Measurements from ENCODE around the gene TLE6.
"Not testable (repeated sequence)": the region's sequence is repeated elsewhere in the genome, so short reads cannot be mapped to it uniquely, and the experiment has no call there.

Gene TLE6

GRCh38 chr19:2977001-2977745 is at the start of gene TLE6:
Gene TLE6 (plus strand): TSS chr19:2977564. CDS start chr19:2978234, 670 bp downstream.
- peak; percentile 91 to 94 for DNase-seq

- no peak for DNase-seq
Measured at GRCh38 chr19:2933490-2933910, 43.9 kb upstream of the TLE6 start.

- DNase-seq, result not testable (repeated sequence)
Measured at GRCh38 chr19:2935863-2936262, 41.5 kb upstream of the TLE6 start.

- DNase-seq, result no peak
Measured at GRCh38 chr19:2942928-2943640, 34.3 kb upstream of the TLE6 start.

GRCh38 chr19:2944403-2944774 is 33.0 kb upstream of the TLE6 start:
- DNase-seq, result peak in 1 of 2 donors; percentile 8

GRCh38 chr19:2944775-2945574 is 32.4 kb upstream of the TLE6 start, which contains the start of gene ZNF77:
Gene ZNF77 (minus strand): TSS chr19:2944971. CDS start chr19:2944840, 131 bp downstream.
- peak; percentile 99 to 100 for DNase-seq

- no peak for DNase-seq
Measured at GRCh38 chr19:2945575-2946184, 31.7 kb upstream of the TLE6 start.

GRCh38 chr19:2949939-2950285 is 27.5 kb upstream of the TLE6 start:
- DNase-seq, result peak in 1 of 2 donors; percentile 11

- peak; percentile 99 to 100 for DNase-seq
Measured at GRCh38 chr19:2950286-2951124, 26.9 kb upstream of the TLE6 start.

GRCh38 chr19:2952953-2953481 is 24.3 kb upstream of the TLE6 start:
- DNase-seq, result no peak

- DNase-seq, result no peak
Measured at GRCh38 chr19:2957160-2957559, 20.2 kb upstream of the TLE6 start.

GRCh38 chr19:2960120-2960519 is 17.2 kb upstream of the TLE6 start:
- no peak for DNase-seq

- DNase-seq, result peak; percentile 39 to 70
Measured at GRCh38 chr19:2962018-2962670, 15.2 kb upstream of the TLE6 start.

GRCh38 chr19:2963122-2963521 is 14.2 kb upstream of the TLE6 start:
- DNase-seq, result no peak

- not testable (repeated sequence) for DNase-seq
Measured at GRCh38 chr19:2963631-2964030, 13.7 kb upstream of the TLE6 start.

GRCh38 chr19:2964874-2965273 is 12.5 kb upstream of the TLE6 start:
- no peak for DNase-seq

- no peak for DNase-seq
Measured at GRCh38 chr19:2967972-2968371, 9.4 kb upstream of the TLE6 start.

GRCh38 chr19:2969104-2969504 is 8.3 kb upstream of the TLE6 start:
- no peak for DNase-seq

GRCh38 chr19:2970201-2970835 is 7.0 kb upstream of the TLE6 start:
- DNase-seq, result no peak

GRCh38 chr19:2973229-2973628 is 4.1 kb upstream of the TLE6 start:
- DNase-seq, result no peak

All from activated CD4-positive, alpha-beta T cell treated with anti-CD3 and anti-CD28 coated beads for 4 hours (primary cell).